Renal cortex interstitium (tissue), 11 donors: Measurements from ENCODE around the gene LAMTOR4. TPM values are rescaled to one million over a fixed set of nuclear protein-coding genes. Genes with fewer than 3 reads are reported as not detected.
"Not testable (repeated sequence)": the region's sequence is repeated elsewhere in the genome, so short reads cannot be mapped to it uniquely, and the experiment has no call there.

Source experiments
- DNase-seq, 11 donors: peaks; one replicate each; pipeline ENCODE4 v3.0.0-alpha.2; 2013; ENCODE audit warnings: low read depth in 9 of 11, low spot score in 4 of 11; ENCODE audit errors: extremely low read depth in 1 of 11
- polyA plus RNA-seq, 3 donors: library from polyadenylated mRNA; unstranded; fragments of 120-200 nt; gene quantifications; one replicate each; pipeline ENCODE4 v1.2.1, GENCODE V29; 2013; ENCODE audit not compliant: insufficient read length in 3 of 3

Gene LAMTOR4
- polyA plus RNA-seq, 3 donors: 95.3 to 118 (median 116) TPM

GRCh38 chr7:100176096-100177044 is 27.7 kb downstream of the LAMTOR4 start:
- no peak for DNase-seq

- peak; percentile 84 to 96 (median 93) for DNase-seq
Observed at GRCh38 chr7:100177045-100178001, 28.6 kb downstream of the LAMTOR4 start, which contains the start of the genes GPC2 and STAG3. Gene GPC2, minus strand, starts transcription at chr7:100177381. Its CDS starts 182 bp downstream, at chr7:100177199. Gene STAG3, plus strand, starts transcription at chr7:100177918. Its CDS starts 2,639 bp downstream, at chr7:100180557.

DNA sequence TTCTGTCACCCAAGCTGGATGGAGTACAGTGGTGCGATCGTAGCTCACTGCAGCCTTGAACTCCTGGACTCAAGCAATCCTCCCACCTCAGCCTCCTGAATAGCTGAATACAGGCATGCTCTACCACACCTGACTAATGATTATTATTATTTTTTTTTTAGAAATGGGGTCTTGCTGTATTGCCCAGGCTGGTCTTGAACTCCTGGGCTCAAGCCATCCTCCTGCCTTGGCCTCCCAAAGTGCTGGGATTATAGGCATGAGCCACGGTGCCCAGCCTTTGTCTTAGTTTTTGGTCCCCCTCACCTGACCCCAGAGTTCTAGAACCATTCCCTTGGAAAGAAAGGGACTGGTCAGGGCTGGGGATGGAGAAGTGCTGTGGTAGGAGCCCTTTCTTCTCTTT is 31.4 kb downstream of the LAMTOR4 start:
- not testable (repeated sequence) for DNase-seq

GRCh38 chr7:100182616-100183015 is 33.9 kb downstream of the LAMTOR4 start:
- DNase-seq: not testable (repeated sequence)

DNA sequence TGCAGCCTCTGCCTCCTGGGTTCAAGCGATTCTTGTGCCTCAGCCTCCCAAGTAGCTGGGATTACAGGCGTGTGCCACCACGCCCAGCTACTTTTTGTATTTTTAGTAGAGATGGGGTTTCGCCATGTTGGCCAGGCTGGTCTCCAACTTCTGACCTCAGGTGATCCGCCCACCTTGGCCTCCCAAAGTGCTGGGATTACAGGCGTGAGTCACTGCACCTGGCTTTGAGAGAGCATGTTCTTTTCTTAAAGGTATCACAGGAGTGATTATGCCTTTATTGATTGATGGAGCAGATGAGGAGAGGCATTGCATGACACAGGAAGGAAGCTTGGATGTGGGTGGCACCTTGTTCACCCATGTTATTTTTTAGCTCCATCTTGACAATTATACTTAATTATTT is 34.4 kb downstream of the LAMTOR4 start:
- DNase-seq: not testable (repeated sequence)

DNA sequence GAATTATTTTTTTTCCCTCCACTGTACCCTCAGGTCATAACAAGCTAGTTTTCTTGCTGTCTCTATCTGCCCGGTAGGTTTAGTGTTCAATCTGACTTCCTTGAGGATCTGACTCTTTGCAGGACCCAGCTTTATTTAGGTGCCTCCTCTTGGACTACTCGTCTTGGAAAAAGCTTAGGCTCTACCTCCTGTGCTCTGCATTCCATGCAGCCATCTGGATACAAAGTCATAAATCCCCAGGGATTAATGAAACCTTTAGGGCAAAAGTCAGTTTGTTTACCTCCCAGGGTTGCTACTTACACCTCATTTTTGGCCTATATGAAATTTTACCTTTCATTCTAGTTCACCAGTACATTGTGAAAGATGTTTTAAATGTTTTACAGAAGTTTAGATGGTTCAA is 37.0 kb downstream of the LAMTOR4 start:
- no peak for DNase-seq

- no peak for DNase-seq
Observed at GRCh38 chr7:100189061-100189460, 40.3 kb downstream of the LAMTOR4 start.

DNA sequence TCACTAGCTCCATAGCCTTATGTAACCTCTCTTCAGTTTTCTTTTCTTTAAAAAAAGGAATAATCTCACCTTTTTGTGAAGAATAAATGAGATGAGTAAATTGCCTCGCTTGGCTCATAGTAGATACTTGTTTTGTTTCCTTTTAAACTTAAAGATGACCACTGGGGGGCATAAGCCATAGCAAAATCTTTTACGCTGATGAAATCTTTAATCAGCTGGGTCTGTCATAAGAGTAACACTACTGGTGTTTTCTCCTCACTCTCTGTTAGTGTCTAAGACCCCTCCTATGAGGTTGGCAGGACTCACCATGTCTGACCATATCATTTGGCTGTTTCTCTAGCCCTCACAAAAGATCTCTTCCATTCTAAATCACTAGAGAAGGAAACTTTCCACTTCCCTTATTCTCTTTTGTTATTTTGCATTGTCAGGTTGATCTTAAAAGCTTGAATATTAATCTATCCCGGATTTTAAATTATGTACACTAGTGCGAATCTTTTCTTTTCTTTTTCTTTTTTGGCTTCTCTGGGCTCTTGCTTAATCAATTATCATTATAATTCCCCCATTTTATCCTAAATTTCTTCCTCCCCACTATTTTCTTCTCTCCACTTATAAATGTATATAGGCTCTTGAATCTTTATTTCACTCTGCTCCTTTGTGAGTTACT is 41.5 kb downstream of the LAMTOR4 start:
- DNase-seq: no peak

GRCh38 chr7:100191775-100192174 is 43.1 kb downstream of the LAMTOR4 start:
- DNase-seq: no peak

GRCh38 chr7:100192281-100192862 is 43.7 kb downstream of the LAMTOR4 start:
- DNase-seq: not testable (repeated sequence)

- no peak for DNase-seq
Observed at GRCh38 chr7:100192969-100193368, 44.3 kb downstream of the LAMTOR4 start.

- DNase-seq: no peak
Observed at GRCh38 chr7:100195222-100195621, 46.5 kb downstream of the LAMTOR4 start.

- not testable (repeated sequence) for DNase-seq
Observed at GRCh38 chr7:100195901-100196322, 47.2 kb downstream of the LAMTOR4 start.

- DNase-seq: no peak
Observed at GRCh38 chr7:100198266-100198665, 49.5 kb downstream of the LAMTOR4 start.

DNA sequence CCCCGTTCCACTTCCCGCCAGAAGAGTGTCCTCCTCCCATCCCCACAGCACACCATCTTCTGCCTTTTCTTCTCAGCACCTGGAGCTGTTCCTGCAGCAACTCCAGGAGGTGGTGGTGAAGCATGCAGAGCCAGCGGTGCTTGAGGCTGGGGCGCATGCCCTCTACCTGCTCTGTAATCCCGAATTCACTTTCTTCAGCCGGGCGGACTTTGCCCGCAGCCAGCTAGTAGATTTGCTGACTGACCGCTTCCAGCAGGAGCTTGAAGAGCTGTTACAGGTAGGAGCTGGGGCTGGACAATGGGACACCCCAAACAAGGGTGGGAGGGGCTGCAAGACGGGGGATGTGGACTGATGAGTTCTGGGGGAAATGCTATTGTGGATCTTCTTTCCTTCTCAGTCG is 52.0 kb downstream of the LAMTOR4 start:
- DNase-seq: no peak
